Keratinocyte (primary cell): ENCODE data around the gene AP1AR. TPM values are rescaled to one million over a fixed set of nuclear protein-coding genes. Genes with fewer than 3 reads are reported as not detected.

Experiments
- DNase-seq: peaks from one replicate; pipeline ENCODE4 v3.0.0-alpha.2; 2011; ENCODE audit warnings: low read depth, missing footprints, low spot score
- FAIRE-seq: peaks from 2 replicates; lab custom pipeline; 2011; peaks lifted over from hg19 to GRCh38; lab: Jason Lieb, UNC
- H2AFZ ChIP-seq: 2 replicates; pipeline ENCODE4 v1.6.0; 2012; ENCODE audit warnings: low read length, control low read depth, inconsistent platforms; ENCODE audit not compliant: control insufficient read depth
- H3K27ac ChIP-seq: 2 replicates; pipeline ENCODE4 v1.5.1; 2011; ENCODE audit warnings: low read length; ENCODE audit not compliant: control insufficient read depth, insufficient read depth
- H3K27me3 ChIP-seq: 3 replicates; pipeline ENCODE4 v1.6.0; 2011; ENCODE audit warnings: low read length; ENCODE audit not compliant: control insufficient read depth, insufficient read depth; ENCODE audit errors: extremely low read depth
- H3K36me3 ChIP-seq, 2 experiments: 2 replicates in 1 of 2; 3 replicates in 1 of 2; pipeline ENCODE4 v1.5.1; 2011; ENCODE audit warnings: low read length in 2 of 2, mild to moderate bottlenecking in 1 of 2; ENCODE audit not compliant: control insufficient read depth in 2 of 2, insufficient read depth in 2 of 2; ENCODE audit errors: extremely low read depth in 1 of 2
- H3K4me1 ChIP-seq: 3 replicates; pipeline ENCODE4 v1.5.1; 2011; ENCODE audit warnings: low read length; ENCODE audit not compliant: control insufficient read depth, insufficient read depth; ENCODE audit errors: extremely low read depth
- H3K4me2 ChIP-seq: 3 replicates; pipeline ENCODE4 v1.6.0; 2011; ENCODE audit warnings: low read depth, low read length; ENCODE audit not compliant: control insufficient read depth, insufficient read depth; ENCODE audit errors: extremely low read depth
- H3K4me3 ChIP-seq, 3 experiments: fragments of 200-600 bp in 1 of 3; sonication (generic) in 1 of 3; 2 replicates in 2 of 3; 3 replicates in 1 of 3; pipeline ENCODE4 v1.5.1; 2011 to 2016; ENCODE audit warnings: low read length in 3 of 3, mild to moderate bottlenecking in 3 of 3, control low read depth in 2 of 3, inconsistent platforms in 1 of 3, low read depth in 1 of 3, mixed read lengths in 1 of 3, mixed run types in 1 of 3, moderate library complexity in 1 of 3; ENCODE audit not compliant: control insufficient read depth in 2 of 3, insufficient read depth in 2 of 3; ENCODE audit errors: extremely low read depth in 1 of 3
- H3K79me2 ChIP-seq: 2 replicates; pipeline ENCODE4 v1.6.0; 2012; ENCODE audit warnings: low read length; ENCODE audit not compliant: control insufficient read depth, insufficient read depth
- H3K9ac ChIP-seq: 3 replicates; pipeline ENCODE4 v1.6.0; 2011; ENCODE audit warnings: low read length; ENCODE audit not compliant: control insufficient read depth, insufficient read depth; ENCODE audit errors: extremely low read depth
- H3K9me1 ChIP-seq: 3 replicates; pipeline ENCODE4 v1.6.0; 2011; ENCODE audit warnings: low read length; ENCODE audit not compliant: control insufficient read depth, insufficient read depth; ENCODE audit errors: extremely low read depth
- H3K9me3 ChIP-seq: 2 replicates; pipeline ENCODE4 v1.5.1; 2012; ENCODE audit warnings: low read depth, low read length; ENCODE audit not compliant: control insufficient read depth
- H4K20me1 ChIP-seq: 3 replicates; pipeline ENCODE4 v1.6.0; 2011; ENCODE audit warnings: low read length; ENCODE audit not compliant: control insufficient read depth, insufficient read depth; ENCODE audit errors: extremely low read depth
- CTCF ChIP-seq, 3 experiments: IDR thresholded peaks in 1 of 3; conservative IDR thresholded peaks in 1 of 3; optimal IDR thresholded peaks in 1 of 3; 2 replicates in 2 of 3; 3 replicates in 1 of 3; pipeline versions ENCODE3 to v1.5.1; 2011; ENCODE audit warnings: low read length in 3 of 3, mild to moderate bottlenecking in 3 of 3, moderate library complexity in 2 of 3, control low read depth in 1 of 3, inconsistent platforms in 1 of 3; ENCODE audit not compliant: insufficient read depth in 2 of 3; ENCODE audit errors: extremely low read depth in 1 of 3
- EZH2 ChIP-seq: IDR thresholded peaks from one replicate; pipeline ENCODE4 v1.6.1; 2012; ENCODE audit warnings: inconsistent platforms, mild to moderate bottlenecking, low read length, moderate library complexity
- dilution Hi-C: fragments of 300-500 bp; cut with MboI; formaldehyde crosslinking; loops from one replicate; pipeline ENCODE4 v1.7.0; 2020; ENCODE audit warnings: low sequenced_read_pairs; ENCODE audit not compliant: extremely low pct_ligation_motif_present
- polyA plus RNA-seq, 5 experiments: library from polyadenylated mRNA; depleted of rRNA in 3 of 5; stranded (reverse) in 3 of 5; stranded (forward) in 1 of 5; unstranded in 1 of 5; fragments of >200 nt; gene quantifications; 1 replicate in 1 of 5; 2 replicates in 3 of 5; 3 replicates in 1 of 5; pipeline versions ENCODE4 v1.2.1 to v1.2.3, GENCODE V29; 2011 to 2012; ENCODE audit warnings: missing spikeins in 2 of 5, low read depth in 1 of 5, low replicate concordance in 1 of 5

Gene AP1AR
- polyA plus RNA-seq, 1 donor (not counting 4 experiments of a cell fraction or from before 2014, with no cell fraction given) = 17.5 TPM

- Histone ChIP-seq H3K36me3 (no peaks in the 10 kb centered on the region), H3K9ac (no peak overlapping the region), H3K27me3 (no peaks in the 10 kb centered on the region), H3K4me3 (no peak overlapping the region), H4K20me1 (no peaks in the 10 kb centered on the region), H3K9me1 (no peaks in the 10 kb centered on the region), H3K9me3 (no peaks in the 10 kb centered on the region), H3K79me2 (peaks cover 27% of the 10 kb centered on the region), H3K4me2 (peak overlapping the region; percentile 45), H3K27ac (no peak overlapping the region), H3K4me1 (peaks cover 30% of the 10 kb centered on the region), H2AFZ (no peak overlapping the region)
- dilution Hi-C loops = no loop called here
- FAIRE-seq (no peak), DNase-seq (no peak)
- TF ChIP-seq EZH2 (no peak), CTCF (optimal IDR thresholded peaks at IDR 0.05 in 1 of 3, IDR thresholded peaks at IDR 0.05 in 1 of 3, conservative IDR thresholded peaks at IDR 0.05 in 1 of 3; ENCODE audit: extremely low read depth in 1 of 3, insufficient read depth in 2 of 3, low read length in 3 of 3) (no peak)
Measured at GRCh38 chr4:112279025-112279881, 47.7 kb downstream of the AP1AR start.

GRCh38 chr4:112279882-112280315, 48.3 kb downstream of the AP1AR start:
- Histone ChIP-seq H3K4me3 (no peak overlapping the region), H3K27ac (no peak overlapping the region), H4K20me1 (no peaks in the 10 kb centered on the region), H2AFZ (no peak overlapping the region), H3K27me3 (no peaks in the 10 kb centered on the region), H3K79me2 (peaks cover 29% of the 10 kb centered on the region), H3K9me1 (no peaks in the 10 kb centered on the region), H3K36me3 (no peaks in the 10 kb centered on the region), H3K9me3 (no peaks in the 10 kb centered on the region), H3K4me2 (peak overlapping the region; percentile 45), H3K4me1 (peaks cover 30% of the 10 kb centered on the region), H3K9ac (no peak overlapping the region)
- TF ChIP-seq CTCF (optimal IDR thresholded peaks at IDR 0.05 in 1 of 3, IDR thresholded peaks at IDR 0.05 in 1 of 3, conservative IDR thresholded peaks at IDR 0.05 in 1 of 3; ENCODE audit: extremely low read depth in 1 of 3, insufficient read depth in 2 of 3, low read length in 3 of 3) (no peak), EZH2 (no peak)
- dilution Hi-C loops = no loop called here
- DNase-seq (no peak), FAIRE-seq (no peak)
